ENCODE data around the gene ADIPOR2. TPM values are rescaled to one million over a fixed set of nuclear protein-coding genes. Genes with fewer than 3 reads are reported as not detected.

ADIPOR2 gene
- total RNA-seq, 1 experiment from 2014 or later: 58.5 TPM

DNA sequence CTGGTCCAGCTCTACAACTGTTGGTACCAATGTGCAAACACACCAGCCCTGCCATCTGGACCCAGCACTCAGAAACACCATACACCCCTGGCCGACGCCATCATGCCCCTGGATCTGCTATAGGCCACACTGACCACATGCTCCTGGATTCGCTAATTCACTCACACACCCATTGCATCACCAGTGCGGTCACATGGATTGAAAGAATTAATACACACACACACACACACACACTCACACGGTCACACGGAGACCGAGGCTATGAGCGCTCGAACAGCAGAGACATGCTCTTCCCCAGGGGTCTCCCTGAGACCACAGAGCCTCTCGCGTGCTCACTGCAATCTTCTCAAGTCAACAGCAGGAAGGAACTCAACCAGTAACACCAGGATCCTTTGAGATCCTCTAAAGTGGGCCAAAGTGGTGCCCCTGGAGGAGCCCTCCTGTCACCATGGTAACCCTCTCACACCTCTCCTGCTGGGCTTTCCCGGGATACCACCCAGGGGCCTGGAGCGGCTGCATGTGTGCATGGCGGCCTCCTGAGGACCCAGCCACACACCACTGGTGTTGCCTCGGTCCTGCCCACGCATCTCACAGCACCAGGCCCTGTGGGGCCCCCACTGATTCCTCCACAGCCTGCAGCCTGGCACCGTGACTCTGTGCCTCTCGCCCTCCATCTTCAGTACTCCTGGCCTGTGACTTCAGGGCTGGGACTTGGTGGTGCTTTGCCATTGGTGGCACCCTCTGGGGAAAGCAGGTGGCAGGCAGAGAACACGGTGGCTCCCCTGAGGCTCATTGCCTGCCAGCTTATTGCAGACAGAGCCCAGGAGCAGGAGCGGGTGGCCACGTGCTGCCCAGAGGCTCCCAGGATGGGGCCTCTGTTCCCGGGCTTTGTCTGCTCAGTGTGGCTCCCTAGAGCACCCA is 144.6 kb downstream of the ADIPOR2 start:
- POLR2A ChIA-PET: no interaction called here
- no peaks in the 10 kb centered on the region for H3K4me1 Mint-ChIP-seq (ENCODE audit: insufficient read depth, unreplicated experiment)
- CTCF ChIA-PET: interaction anchor here (0.6 kb wide), 1 partner anchor 778 kb away, joined by 3 read pairs; no protein-coding TSS in a partner anchor
- peaks cover 5% of the 10 kb centered on the region for H3K36me3 Mint-ChIP-seq (ENCODE audit: insufficient read depth, unreplicated experiment)
- BruUV-seq (replicated peaks): no TSS peak
- no peaks in the 10 kb centered on the region for H3K9me3 Mint-ChIP-seq (ENCODE audit: unreplicated experiment)
- DNase-seq (ENCODE audit: unreplicated experiment): no peak
- H3K4me3 Mint-ChIP-seq (ENCODE audit: unreplicated experiment): no peak overlapping the region
- TF ChIP-seq, protein P1, sequence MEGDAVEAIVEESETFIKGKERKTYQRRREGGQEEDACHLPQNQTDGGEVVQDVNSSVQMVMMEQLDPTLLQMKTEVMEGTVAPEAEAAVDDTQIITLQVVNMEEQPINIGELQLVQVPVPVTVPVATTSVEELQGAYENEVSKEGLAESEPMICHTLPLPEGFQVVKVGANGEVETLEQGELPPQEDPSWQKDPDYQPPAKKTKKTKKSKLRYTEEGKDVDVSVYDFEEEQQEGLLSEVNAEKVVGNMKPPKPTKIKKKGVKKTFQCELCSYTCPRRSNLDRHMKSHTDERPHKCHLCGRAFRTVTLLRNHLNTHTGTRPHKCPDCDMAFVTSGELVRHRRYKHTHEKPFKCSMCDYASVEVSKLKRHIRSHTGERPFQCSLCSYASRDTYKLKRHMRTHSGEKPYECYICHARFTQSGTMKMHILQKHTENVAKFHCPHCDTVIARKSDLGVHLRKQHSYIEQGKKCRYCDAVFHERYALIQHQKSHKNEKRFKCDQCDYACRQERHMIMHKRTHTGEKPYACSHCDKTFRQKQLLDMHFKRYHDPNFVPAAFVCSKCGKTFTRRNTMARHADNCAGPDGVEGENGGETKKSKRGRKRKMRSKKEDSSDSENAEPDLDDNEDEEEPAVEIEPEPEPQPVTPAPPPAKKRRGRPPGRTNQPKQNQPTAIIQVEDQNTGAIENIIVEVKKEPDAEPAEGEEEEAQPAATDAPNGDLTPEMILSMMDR (IDR thresholded peaks at IDR 0.05; ENCODE audit: unreplicated experiment): no peak
- intact Hi-C loops (cut with micrococcal nuclease): no loop called here
- peaks cover 66% of the 10 kb centered on the region for H3K27me3 Mint-ChIP-seq (ENCODE audit: insufficient read depth, unreplicated experiment)
- H3K27ac Mint-ChIP-seq (ENCODE audit: low read depth, unreplicated experiment): no peak overlapping the region

DNA sequence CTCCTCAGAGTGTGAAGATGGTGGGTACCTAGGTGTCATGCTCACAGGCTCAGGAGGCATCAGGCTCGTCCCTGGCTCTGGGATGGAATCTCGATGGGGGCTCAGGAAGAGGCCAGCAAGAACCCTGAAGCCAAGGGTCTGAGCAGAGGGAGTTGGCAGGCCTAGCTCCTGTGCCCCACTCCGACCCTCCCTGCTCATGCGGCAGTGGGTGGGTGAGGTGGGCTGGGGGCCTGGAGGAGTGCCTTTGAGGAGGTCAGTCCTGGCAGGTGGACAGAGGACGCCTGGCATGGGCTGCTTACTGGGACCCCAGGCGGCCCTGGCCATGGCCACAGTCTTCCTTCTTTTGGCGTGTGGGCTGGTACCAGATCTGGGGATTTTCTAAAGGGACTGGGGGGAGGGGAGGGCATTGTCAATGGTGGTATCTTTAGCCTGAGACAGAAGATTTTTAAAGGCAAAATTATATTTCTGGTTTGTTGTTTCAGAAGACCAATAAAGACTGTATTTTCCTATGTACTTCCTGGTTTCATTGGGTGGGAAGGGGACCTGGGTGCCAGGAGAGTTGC is 145.5 kb downstream of the ADIPOR2 start:
- H3K27me3 Mint-ChIP-seq (ENCODE audit: insufficient read depth, unreplicated experiment): peaks cover 66% of the 10 kb centered on the region

DNA sequence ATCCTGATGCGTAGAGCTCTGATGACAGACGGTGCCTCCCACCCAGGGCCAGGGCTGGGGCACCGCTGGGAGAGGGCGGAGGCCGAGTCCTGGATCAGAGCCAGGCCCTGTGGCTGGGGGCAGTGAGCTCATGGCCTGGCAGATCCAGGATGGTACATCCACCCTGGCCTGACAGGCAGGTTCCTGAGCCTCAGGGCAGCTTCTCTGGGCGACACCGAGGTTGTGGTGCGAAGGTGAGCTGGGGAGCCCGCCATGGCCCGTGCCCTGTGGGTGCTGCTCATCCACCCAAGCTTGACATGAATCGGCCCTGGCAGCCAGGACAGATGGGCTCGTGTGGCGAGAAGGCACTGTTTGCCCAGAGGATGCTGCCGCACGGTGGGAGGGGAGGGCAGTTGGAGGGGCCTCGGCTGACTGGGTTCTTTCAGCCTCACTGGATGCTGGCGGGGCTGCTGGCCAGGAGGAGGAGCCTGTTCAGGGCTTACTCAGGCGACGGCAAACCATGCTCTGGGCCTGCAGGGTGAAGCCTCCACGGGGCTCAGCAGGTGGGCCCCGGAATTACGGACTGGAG is 146.1 kb downstream of the ADIPOR2 start:
- intact Hi-C loops (cut with micrococcal nuclease): no loop called here
- BruUV-seq (replicated peaks): no TSS peak
- no peak for DNase-seq (ENCODE audit: unreplicated experiment)
- Mint-ChIP-seq H3K4me3 (ENCODE audit: unreplicated experiment) (no peak overlapping the region), H3K9me3 (ENCODE audit: unreplicated experiment) (no peaks in the 10 kb centered on the region), H3K27ac (ENCODE audit: low read depth, unreplicated experiment) (no peak overlapping the region), H3K36me3 (ENCODE audit: insufficient read depth, unreplicated experiment) (no peaks in the 10 kb centered on the region), H3K4me1 (ENCODE audit: insufficient read depth, unreplicated experiment) (no peaks in the 10 kb centered on the region), H3K27me3 (ENCODE audit: insufficient read depth, unreplicated experiment) (peaks cover 66% of the 10 kb centered on the region)
- TF ChIP-seq, protein P1 (IDR thresholded peaks at IDR 0.05; ENCODE audit: unreplicated experiment): no peak
- ChIA-PET CTCF (no interaction called here), POLR2A (no interaction called here)

More for the DNA sequence above, 145.5 kb downstream of the ADIPOR2 start:
- Mint-ChIP-seq H3K36me3 (ENCODE audit: insufficient read depth, unreplicated experiment) (no peaks in the 10 kb centered on the region), H3K4me1 (ENCODE audit: insufficient read depth, unreplicated experiment) (no peaks in the 10 kb centered on the region), H3K4me3 (ENCODE audit: unreplicated experiment) (no peak overlapping the region), H3K9me3 (ENCODE audit: unreplicated experiment) (no peaks in the 10 kb centered on the region), H3K27ac (ENCODE audit: low read depth, unreplicated experiment) (no peak overlapping the region)
- intact Hi-C loops (cut with micrococcal nuclease): no loop called here
- TF ChIP-seq, protein P1 (IDR thresholded peaks at IDR 0.05; ENCODE audit: unreplicated experiment): no peak
- DNase-seq (ENCODE audit: unreplicated experiment): no peak
- CTCF ChIA-PET: interaction anchor here (0.6 kb wide), 1 partner anchor 777 kb away, joined by 3 read pairs; no protein-coding TSS in a partner anchor
- BruUV-seq (replicated peaks): no TSS peak
- POLR2A ChIA-PET: no interaction called here

DNA sequence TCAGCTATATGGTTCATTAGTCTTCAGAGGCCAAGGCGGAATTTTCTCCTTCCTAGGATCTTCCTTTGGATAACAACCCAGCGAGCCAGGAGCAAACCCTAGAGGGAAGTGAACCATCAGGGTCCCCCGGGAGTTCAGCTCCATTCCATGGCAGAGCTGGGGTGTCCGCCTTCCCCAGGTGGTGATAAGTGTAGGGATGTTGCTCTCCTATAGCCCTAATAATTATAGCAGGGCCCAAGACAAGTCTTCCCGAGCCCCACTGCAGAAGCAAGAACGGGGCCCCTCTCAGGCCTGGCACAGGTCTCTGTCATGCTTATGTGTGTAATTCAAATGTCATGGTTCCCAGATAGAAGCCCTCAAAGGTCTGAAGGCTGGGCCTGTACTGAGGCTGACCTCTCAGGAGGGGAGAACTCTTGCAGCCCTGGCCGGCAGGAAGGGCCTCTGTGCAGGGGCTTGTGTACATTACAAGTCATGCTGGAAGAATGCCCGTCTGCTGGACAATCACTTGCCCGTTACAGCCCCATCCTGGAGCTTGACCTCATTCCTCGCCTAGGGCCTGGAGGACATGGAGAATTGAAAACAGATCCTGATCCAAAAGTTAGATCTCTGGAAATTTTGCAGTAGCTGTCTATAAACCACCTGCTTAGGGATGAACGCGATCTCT is 146.8 kb downstream of the ADIPOR2 start:
- CTCF ChIA-PET: interaction anchor here (0.7 kb wide), 1 partner anchor 90 kb away, joined by 3 read pairs; no protein-coding TSS in a partner anchor
- TF ChIP-seq, protein P1 (IDR thresholded peaks at IDR 0.05; ENCODE audit: unreplicated experiment): no peak
- intact Hi-C loops (cut with micrococcal nuclease): no loop called here
- Mint-ChIP-seq H3K4me1 (ENCODE audit: insufficient read depth, unreplicated experiment) (no peaks in the 10 kb centered on the region), H3K36me3 (ENCODE audit: insufficient read depth, unreplicated experiment) (no peaks in the 10 kb centered on the region), H3K9me3 (ENCODE audit: unreplicated experiment) (no peaks in the 10 kb centered on the region), H3K4me3 (ENCODE audit: unreplicated experiment) (no peak overlapping the region), H3K27me3 (ENCODE audit: insufficient read depth, unreplicated experiment) (peaks cover 68% of the 10 kb centered on the region), H3K27ac (ENCODE audit: low read depth, unreplicated experiment) (no peak overlapping the region)
- POLR2A ChIA-PET: interaction anchor here (0.5 kb wide), 1 partner anchor 618 kb away, joined by 3 read pairs; no protein-coding TSS in a partner anchor
- no peak for DNase-seq (ENCODE audit: unreplicated experiment)
- BruUV-seq (replicated peaks): no TSS peak
